Activated T-cell treated with anti-CD3 and anti-CD28 coated beads, Interleukin-2, amount 50 U/mL, for 4 hours (primary cell): Measurements from ENCODE around the gene MED28. TPM values are rescaled to one million over a fixed set of nuclear protein-coding genes. Genes with fewer than 3 reads are reported as not detected.

ENCODE experiments used
- ATAC-seq, 2 donors: fragments of 200-7000 bp; cut with Tn5 transposase; one replicate each; pipeline ENCODE4 v1.10.0; 2021
- DNase-seq: peaks from one replicate; pipeline ENCODE4 v3.0.0-alpha.2; 2020
- H3K27me3 Mint-ChIP-seq: one replicate; pipeline ENCODE4 v1.8.0; 2021; ENCODE audit warnings: low read depth, mixed read lengths
- H3K36me3 Mint-ChIP-seq: one replicate; pipeline ENCODE4 v1.8.0; 2022; ENCODE audit warnings: mixed read lengths; ENCODE audit not compliant: insufficient read depth
- H3K4me1 Mint-ChIP-seq: one replicate; pipeline ENCODE4 v1.8.0; 2021; ENCODE audit warnings: low read depth, mixed read lengths
- H3K4me3 Mint-ChIP-seq: one replicate; pipeline ENCODE4 v1.8.0; 2021; ENCODE audit warnings: mild to moderate bottlenecking, moderate library complexity, mixed read lengths
- H3K9me3 Mint-ChIP-seq: one replicate; pipeline ENCODE4 v1.8.0; 2021; ENCODE audit warnings: mixed read lengths
- total RNA-seq, 3 donors: library from RNA; stranded (reverse); gene quantifications; one replicate each; pipeline ENCODE4 v1.2.1, GENCODE V29; 2021

MED28 gene
- total RNA-seq, 3 donors from 2014 or later = 56.9 to 60.8 (median 60.2) TPM

DNA sequence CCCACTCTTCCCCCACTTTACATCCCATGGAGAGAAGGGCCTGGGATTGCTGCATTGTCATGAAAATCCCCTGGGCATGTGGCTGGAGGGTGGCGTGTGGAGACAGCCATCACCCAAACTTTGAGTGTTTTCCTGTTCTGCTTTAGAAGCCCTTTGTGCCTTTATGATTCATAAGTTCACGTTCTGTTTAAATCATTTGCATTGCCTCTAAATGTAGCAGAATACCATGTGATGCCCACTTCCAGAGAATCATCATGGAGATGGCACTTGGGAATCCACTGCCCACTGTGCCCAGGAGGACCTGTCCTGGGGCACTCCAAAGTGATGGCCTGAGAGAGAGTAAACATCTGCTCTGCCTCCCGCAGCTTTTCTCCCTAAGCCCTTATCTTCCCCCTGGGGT lies 52.8 kb downstream of the MED28 start:
- no peak for ATAC-seq
- Mint-ChIP-seq H3K4me3 (no peak overlapping the region), H3K4me1 (no peaks in the 10 kb centered on the region), H3K9me3 (peaks cover 11% of the 10 kb centered on the region), H3K27me3 (peaks cover 9% of the 10 kb centered on the region), H3K36me3 (no peaks in the 10 kb centered on the region)
- no peak for DNase-seq

DNA sequence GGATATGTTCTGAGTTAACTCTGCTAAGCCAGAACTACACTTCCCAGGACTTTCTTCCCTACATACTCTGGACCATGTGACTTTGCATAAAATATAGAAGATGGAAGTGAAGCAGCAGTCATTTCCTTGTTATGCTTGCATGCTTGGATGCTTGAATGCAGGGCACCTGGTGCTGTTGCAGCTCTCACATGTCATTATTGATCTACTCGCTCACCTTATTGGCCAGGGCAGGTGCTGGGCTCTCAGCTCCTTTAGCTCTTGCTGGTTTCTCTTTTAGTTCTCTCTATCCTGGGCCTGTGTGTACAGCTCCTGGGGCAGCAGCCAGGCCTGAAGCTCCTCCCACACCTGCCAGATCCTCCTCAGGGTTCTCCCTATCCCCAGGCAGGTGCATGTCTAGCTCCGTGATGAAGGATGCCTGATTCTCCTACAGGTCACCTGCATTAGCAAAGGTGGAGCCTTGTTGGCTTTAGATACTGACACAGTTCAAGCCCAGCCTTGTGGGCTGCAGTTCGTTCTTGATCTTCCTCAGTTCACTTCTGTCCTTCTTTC lies 53.3 kb downstream of the MED28 start:
- H3K36me3 Mint-ChIP-seq = no peaks in the 10 kb centered on the region

DNA sequence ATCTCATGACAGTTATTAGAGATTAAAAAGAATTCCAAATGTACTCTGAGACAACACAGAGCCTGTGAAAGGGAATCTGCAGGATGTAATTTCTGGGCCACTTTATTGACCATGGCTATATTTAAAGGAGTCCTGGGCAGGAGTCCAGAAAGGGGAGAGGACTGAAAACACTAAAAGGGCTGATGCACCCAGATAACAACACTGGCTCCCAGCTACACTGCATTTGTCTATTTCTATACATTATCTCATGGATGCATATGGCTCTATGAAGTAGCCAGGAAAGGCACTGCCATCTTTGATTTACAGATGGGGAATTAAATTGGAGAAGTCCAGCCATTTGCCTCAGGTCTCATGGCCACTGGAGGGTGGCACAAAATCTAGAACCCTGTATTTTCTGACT lies 56.0 kb downstream of the MED28 start:
- ATAC-seq (no peak), DNase-seq (no peak)
- Mint-ChIP-seq H3K9me3 (peaks cover 16% of the 10 kb centered on the region), H3K36me3 (no peaks in the 10 kb centered on the region), H3K27me3 (peaks cover 19% of the 10 kb centered on the region), H3K4me3 (no peak overlapping the region), H3K4me1 (no peaks in the 10 kb centered on the region)

More for the DNA sequence above, 53.3 kb downstream of the MED28 start:
- Mint-ChIP-seq H3K27me3 (peaks cover 11% of the 10 kb centered on the region), H3K9me3 (peaks cover 13% of the 10 kb centered on the region), H3K4me3 (no peak overlapping the region), H3K4me1 (no peaks in the 10 kb centered on the region)
- ATAC-seq (no peak), DNase-seq (no peak)

DNA sequence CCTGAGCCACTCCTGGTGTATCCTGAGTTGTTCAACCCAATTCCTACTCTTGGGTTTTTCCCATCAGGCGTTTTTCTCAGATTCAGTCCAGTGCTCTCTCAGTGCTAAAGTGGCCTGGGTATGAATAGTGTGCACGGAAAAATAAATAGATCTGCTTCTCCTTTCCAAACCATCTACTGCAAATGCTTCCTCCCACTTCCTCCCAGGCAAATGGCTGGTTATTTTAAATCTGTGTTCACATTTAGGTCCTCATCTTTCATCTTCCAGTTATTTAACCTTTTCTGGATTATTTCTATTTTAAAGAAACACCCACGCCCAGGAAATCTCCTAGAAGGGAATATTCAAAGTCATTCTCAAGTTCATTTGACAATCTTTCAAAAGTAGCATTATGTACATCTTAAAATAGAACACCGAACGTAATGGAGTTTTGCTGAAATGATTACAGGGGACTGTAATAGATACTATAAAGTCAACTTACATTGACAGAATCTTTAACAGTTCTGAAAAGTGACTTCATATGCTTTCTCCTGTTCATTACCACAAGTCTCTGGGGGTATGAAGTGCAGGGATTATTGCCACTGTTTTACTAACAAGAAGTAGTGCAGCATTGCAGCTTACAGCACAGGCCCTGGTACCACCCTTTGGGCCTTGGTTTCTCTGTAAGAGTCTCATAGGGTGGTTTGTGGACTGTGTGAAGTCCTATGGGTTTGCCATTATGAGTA lies 66.3 kb downstream of the MED28 start:
- DNase-seq (no peak), ATAC-seq (no peak)
- Mint-ChIP-seq H3K9me3 (peaks cover 8% of the 10 kb centered on the region), H3K27me3 (peaks cover 5% of the 10 kb centered on the region), H3K4me3 (no peak overlapping the region), H3K4me1 (no peaks in the 10 kb centered on the region), H3K36me3 (no peaks in the 10 kb centered on the region)

DNA sequence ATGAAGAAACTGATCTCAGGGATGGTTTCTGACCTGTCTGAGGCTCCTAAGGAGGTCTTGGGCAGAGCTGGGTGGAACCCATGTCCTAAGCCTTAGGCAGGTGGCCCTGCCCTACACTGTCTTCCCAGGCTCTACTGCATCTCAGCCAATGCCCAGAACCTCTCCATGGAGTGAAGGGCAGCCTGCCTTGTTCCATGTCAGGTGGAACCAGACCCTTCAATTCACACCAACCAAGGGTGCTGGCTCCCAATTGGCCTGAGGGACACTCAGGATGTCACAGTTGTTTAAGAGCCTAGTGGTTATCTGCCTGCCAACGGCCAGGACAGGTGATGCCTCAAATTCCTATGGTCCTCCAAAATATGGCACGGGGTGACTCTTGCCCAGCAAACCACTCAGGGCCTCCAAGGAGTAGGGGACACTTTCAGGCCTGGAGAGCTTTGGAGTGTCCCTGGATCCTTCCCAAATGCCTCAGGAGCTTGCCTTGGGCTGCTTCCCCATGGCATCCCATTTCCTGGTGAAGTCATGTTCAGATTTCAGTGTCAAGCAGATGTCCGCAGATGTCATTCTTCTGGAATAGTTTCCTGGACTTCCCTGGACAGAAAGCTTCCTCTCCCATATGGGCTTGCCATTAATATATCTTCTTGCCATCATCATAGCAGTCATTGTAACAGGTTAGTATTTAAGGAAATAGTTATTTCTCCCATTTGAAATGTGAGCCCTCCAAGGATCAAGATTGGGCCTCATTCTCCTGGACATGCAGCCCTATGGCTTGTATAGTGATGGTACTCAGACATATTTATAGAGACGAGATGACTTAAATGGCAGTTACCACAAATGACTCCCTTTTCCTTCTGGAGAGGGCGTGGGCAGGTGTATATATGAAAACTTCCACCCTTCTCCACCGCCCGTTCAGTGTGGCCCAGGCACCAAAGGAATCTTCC lies 67.1 kb downstream of the MED28 start:
- Mint-ChIP-seq H3K36me3 (no peaks in the 10 kb centered on the region), H3K4me1 (no peaks in the 10 kb centered on the region), H3K9me3 (peaks cover 8% of the 10 kb centered on the region), H3K4me3 (no peak overlapping the region), H3K27me3 (peaks cover 5% of the 10 kb centered on the region)
- DNase-seq (no peak), ATAC-seq (no peak)

DNA sequence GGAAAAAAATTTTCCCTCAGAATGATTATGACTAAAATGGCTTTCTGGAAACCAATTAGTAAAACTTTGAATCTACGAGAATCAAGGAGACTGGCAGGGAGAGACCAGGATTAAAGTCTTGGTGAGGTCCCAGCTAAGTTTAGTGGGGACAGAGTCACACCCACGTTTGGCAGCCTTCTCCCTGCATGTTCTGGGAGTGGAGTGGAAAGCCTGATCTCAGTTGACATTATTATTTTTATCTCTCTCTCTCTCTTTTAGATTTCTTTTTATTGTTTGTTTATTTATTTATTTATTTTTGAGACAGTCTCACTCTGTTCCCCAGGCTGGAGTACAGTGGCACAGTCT lies 67.8 kb downstream of the MED28 start:
- H3K36me3 Mint-ChIP-seq = no peaks in the 10 kb centered on the region
- no peak overlapping the region for H3K4me3 Mint-ChIP-seq
- DNase-seq (no peak), ATAC-seq (no peak)
- H3K27me3 Mint-ChIP-seq = peaks cover 5% of the 10 kb centered on the region
- H3K4me1 Mint-ChIP-seq = no peaks in the 10 kb centered on the region
- peaks cover 8% of the 10 kb centered on the region for H3K9me3 Mint-ChIP-seq

Other genes starting within 250 kb of the MED28 start
- gene QDPR, start 102.6 kb upstream of the MED28 start, total RNA-seq = 10 to 100 TPM; 46.7 to 52.9 (median 52.8) TPM
- gene CLRN2, start 99.5 kb upstream of the MED28 start, total RNA-seq = not detected
- 100 to 1,000 TPM; 101 to 106 (median 104) TPM for gene LAP3, start 37.4 kb upstream of the MED28 start, total RNA-seq
- gene FAM184B, start 167.0 kb downstream of the MED28 start, total RNA-seq = under 1 TPM in 2 of 3 donors, not detected in 1; 0.03 TPM
- 10 to 100 TPM; 34.1 to 44.4 (median 40.3) TPM for gene DCAF16, start 196.1 kb downstream of the MED28 start, total RNA-seq
- gene NCAPG, start 196.3 kb downstream of the MED28 start, total RNA-seq = 1 to 10 TPM; 6.0 to 8.4 (median 8.0) TPM